ENCODE results near the gene DHRSX.
"Not testable (repeated sequence)": the region's sequence is repeated elsewhere in the genome, so short reads cannot be mapped to it uniquely, and the experiment has no call there.

Gene DHRSX

DNA sequence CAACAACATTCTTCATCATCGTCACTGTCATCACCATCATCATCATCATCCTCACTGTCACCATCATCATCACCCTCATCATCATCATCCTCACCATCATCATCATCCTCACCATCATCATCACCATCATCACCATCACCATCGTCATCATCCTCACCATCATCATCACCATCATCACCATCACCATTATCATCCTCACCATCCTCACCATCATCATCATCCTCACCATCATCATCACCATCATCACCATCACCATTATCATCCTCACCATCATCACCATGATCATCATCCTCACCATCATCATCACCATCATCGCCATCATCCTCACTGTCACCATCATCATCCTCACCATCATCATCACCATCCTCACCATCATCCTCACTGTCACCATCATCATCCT is 18.9 kb upstream of the DHRSX start:
- not testable (repeated sequence) for DNase-seq

DNA sequence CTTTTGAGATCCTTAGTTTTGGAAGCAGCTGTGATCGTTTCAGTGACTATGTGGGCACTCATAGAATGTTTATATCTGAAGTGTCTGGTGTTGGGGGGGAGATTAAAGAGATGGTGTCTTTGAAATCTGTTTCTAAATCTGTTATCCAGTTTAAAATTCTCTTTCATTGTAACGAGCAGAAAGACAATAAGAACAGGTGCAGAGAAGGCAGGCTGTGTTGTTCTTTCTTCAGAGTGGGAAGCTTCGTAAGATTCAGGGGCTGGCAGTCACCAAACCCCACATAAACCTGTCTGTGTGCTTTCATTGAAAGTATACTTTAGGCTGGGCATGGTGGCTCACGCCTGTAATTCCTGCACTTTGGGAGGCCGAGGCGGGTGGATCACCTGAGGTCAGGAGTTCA is 16.3 kb upstream of the DHRSX start:
- no peak for DNase-seq

DNA sequence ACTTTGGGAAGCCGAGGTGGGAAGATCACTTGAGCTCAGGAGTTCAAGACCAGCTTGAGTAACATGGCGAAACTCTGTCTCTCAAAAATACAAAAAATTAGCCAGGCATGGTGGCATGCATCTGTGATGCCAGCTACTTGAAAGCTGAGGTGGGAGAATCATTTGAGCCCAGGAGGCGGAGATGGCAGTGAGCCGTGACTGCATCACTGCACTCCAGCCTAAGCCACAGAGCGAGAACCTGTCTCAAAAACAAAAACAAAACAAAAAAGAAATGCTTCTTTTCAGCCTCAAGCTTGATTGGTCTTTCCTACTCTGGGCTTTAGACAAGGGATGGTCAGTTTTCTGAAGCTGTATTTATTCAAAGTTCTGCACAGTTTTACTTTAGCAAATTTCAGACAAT is 15.8 kb upstream of the DHRSX start:
- no peak for DNase-seq

DNA sequence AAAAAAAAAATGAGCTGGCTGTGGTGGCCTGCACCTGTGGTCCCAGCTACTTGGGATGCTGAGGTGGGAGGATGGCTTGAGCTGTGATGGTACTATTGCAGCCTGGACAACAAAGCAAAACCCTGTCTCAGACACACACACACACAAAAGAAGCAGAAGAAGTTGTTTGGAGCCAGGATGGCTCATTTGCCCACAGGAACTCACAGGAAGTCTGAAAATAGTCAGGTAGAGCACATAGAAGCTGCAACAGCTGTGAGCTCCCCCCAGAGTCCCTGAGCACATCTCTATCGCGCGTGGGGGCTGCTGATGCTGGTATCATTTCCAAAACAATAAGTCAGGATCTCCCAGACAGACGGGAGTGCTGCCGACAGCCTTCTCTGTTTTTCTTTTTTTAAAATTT is 13.4 kb upstream of the DHRSX start:
- no peak for DNase-seq

DNA sequence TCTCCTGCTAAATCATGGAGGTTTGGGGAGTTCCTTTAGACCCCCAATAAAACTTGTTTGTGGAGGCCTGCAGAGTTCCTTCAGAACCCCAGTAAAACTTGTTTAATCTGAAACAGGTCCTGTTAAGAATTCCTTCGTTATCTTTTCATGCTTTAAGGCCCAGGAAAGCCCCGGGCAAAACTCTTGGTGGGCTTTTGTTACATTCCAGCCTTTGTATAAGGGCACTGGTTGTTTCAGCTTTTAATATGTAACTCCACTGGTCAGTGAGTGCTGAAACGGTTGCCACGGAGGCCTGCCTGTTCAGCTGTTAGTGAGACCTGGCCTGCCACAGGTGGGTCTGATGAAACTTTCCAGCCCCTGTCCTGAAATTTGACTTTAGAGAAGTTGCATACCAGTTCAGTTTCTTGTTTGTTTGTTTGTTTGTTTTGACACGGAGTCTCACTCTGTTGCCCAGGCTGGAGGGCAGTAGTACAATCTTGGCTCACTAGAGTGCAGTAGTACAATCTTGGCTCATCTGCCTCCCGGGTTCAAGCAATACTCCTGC is 12.4 kb upstream of the DHRSX start:
- no peak for DNase-seq

DNA sequence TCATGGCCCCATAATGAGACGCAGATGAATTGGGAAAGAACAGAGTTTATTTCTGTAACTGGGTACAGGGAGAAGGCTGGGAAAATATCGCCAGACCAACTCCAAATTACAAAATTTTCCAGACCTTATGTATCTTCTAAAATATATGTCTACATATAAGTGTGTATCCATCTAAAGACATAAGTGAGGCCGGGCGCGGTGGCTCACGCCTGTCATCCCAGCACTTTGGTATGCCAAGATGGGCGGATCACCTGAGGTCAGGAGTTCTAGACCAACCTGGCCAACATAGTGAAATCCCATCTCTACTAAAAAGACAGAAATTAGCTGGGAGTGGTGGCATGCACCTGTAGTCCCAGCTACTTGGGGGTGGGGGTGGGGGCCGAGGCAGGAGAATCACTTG is 11.7 kb upstream of the DHRSX start:
- no peak for DNase-seq

DNA sequence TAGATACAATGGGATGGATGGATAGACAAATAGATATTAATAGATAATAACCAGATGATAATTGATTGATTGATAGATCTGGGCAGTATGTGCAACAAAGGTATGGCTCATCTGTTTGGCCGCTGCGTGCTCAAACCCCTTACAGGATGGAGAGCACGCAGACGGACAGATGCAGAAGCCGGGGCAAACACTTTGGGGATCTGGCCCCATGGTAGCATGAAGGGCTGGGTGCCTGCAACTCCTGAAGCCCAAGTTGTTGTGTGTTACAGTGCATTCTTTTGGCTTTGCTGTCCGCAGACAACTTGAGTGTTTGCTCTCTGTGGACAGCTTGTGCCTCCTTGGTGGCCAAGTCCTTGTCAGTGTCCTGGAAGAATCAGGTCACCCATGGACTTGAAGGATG is 10.6 kb upstream of the DHRSX start:
- DNase-seq, result no peak

DNA sequence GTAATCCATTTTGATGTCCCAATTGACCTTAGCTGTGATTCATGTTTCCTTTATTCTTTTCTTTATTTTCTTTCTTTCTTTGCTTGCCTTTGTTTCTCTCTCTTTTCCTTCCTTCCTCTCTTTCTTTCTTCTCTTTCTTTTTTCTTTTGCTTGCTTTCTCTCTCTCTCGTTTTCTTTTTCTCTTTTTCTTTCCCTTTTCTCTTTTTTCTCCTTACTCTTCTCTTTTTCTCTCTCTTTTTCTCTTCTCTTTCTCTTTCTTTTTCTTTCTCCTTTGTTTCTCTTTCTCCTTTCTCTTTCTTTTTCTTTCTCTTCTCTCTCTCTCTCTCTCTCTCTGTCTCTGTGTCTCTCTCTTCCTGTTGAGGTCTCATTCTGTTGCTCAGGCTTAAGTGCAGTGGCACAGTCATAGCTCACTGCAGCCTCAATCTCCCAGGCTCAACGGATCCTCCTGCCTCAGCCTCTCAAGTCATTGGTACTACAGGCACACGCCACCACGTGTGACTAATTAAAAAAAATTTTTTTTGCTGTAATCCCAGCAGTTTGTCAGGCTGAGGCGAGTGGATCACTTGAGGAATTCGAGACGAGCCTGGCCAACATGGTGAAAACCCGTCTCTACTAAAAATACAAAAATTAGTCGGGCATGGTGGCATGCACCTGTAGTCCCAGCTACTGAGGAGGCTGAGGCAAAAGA is 8.0 kb upstream of the DHRSX start:
- no peak for DNase-seq

DNA sequence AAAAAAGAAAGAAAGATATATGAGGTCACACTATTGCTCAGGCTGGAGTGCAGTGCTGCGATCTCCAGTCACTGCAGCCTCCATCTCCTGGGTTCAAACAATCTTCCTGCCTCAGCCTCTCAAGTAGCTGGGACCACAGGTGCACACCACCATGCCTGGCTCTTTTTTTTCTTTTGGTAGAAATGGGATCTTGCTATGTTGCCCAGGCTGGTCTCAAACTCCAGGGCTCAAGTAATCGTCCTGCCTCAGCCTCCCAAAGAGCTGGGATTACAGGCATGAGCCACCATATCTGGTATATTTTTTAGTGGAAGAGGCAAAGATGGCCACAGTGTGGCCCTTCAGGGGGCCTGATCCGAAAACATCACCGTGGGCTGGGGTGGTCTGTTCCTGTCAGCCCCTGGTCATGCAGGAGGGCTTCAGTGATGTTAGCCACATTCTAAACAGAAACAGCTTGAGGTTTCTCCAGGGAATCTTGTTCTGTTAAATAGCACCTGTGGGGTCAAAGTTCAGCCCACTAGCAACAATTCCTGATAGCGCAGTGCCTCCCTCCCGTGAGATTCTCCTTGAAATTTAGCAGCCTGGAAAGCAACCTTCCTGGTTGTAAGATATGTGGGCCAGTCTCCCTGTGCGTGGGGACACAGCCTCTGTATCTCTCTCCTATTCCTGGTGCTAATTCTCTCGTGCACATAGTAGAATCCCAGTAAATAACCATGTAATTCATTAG is 7.3 kb upstream of the DHRSX start:
- no peak for DNase-seq

DNA sequence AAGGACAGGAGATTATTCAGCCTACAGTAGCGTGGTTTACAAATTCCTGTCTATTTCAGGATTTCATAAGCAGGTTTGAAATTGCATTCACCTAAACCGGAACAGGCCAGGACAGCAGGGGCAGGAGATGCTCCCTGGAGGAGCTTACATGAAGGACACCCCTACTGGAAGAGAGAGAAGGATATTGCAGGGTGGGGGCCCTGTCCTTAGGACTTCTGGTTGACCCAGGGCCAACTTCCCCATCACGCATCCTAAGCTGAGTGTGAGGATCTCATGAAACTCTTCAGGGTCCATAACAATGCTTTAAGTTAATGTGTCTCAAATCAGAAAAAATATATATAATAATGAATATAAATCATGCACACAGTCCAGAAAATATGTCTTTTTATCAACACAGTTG is 6.4 kb upstream of the DHRSX start:
- DNase-seq, result no peak

DNA sequence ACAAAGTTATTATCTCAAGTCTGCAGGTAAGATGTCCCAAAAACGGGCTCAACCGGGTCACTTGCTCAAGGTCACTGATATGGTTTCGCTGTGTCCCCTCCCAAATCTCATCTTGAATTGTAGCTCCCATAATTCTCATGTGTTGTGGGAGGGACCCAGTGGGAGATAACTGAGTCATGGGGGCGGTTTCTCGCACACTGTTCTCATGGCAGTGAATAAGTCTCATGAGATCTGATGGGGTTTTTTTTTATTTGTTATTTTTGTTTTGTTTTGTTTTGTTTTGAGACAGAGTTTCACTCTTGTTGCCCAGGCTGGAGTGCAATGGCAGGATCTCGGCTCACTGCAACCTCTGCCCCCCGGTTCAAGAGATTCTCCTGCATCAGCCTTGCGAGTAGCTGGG is 4.6 kb upstream of the DHRSX start:
- DNase-seq, result not testable (repeated sequence)

DNA sequence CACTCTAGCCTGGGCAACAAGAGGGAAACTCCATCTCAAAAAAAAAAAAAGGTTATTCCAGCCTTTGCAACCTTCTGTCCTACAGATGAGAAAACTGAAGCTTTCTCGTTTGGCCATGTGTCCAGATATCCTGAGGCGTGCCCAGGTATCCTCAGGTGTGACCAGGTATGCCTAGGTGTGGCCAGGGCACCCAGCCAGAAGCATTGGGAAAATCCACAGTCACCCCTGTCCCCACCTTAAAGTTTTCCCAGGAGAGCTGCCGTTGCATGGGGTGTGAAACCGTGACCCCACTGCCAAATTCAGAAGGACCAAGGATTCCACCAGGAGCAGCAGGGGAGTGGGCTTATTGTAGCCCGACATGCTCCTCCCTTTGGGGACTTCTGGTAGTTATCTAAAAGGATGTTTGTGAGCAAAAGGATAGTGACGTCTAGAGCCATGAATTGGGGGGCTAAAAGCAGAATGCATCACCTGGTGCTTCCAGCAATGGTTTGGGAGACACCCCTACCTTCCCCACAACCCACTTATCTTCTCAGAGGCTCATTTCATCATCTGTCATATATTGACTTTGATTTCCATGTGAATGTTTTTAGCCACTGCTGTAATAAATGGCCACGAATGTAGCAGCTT is 4.0 kb upstream of the DHRSX start:
- DNase-seq, result no peak

DNA sequence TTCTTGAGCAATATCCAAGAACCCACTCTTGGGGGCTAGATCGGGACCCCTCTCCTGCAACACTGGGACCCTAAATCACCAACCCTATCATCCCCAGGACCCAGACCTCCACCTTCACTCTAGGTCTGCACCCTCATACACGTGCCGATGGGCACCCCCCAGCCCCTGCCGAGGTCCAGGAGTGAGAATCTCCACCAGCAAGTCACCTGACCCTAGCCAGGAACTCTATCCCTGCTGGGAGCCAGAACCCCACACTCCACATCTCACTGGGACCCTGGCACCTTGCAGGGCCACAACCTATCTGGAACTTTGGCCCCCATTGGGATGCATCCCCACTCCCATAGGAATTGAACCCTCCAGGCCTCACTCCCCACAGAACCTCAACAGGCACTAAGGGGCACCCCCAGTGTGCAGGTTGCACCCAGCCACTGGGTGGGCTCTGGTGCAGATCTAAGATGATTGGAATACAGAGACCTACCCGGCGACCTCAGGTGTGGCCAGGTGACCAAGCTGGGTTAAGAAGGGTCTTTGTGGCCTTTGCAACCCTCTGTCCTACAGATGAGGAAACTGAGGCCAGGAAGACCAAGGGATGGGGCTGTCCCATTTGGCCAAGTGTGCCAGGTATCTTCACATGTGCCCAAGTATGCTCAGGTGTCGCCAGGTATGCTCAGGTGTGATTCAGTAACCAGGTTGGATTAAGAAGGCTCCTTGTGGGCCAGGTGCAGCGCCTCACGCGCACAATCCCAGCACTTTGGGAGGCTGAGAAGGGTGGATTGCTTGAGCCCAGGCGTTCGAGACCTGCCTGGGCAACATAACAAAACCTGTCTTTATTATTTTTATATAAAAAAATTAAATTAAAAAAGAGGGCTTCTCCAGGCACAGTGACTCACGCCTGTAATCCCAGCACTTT is 3.1 kb upstream of the DHRSX start:
- no peak for DNase-seq

DNA sequence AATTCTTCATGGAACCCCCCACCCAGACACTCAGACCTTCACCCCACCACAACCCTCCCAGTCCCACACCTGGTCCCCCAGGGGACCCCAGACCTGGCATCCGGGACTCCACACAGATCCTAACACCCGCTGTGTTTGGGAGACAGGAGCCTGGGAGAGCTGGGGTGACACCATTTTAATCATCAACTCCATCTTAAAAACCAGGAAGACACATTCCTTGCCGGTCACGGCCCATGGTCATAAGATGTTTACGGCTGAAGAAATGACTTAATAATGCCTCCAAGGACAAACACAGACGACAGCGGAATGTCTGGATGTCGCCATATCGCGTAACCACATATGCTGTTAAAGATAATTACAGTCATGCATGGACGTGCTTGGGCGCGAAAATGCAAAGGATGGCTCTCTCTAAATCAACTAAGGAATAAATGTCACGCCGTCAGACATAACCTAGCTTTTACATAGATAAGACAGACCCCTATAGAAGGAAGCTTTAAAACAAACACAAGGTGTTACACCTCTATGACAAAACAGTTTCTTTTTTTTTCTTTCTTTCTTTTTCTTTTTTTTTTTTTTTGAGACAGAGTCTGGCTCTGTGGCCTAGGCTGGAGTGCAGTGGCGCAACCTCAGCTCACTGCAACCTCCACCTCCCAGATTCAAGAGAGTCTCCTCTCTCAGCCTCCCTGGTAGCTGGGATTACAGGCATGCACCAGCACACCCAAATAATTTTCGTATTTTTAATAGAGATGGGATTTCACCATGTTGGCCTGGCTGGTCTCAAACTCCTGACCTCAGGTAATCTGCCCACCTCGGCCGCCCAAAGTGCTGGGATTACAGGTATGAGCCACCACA is 2.1 kb upstream of the DHRSX start:
- no peak for DNase-seq

DNA sequence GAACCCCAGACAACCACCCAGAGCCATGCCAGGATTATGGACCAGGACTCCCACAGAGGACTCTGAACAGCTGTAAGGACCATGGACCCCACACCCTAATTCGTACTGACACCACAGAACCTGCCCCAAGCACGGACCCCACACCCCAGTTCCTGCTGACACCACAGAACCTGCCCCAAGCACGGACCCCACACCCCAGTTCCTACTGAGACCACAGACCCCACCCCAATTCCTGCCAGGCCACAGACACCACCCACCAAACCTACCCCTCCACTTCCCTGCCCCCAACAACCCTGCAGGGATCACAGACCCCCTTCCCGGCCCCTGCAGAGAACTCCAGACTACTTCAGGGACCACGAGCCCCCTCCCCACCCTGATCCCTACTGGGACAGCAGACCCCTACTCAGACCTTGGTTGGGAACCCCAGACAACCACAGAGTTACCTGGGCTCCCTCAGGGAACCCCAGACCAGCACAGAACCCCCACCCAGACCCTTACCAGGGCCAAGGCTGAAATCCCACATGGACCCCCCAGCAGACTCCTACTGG is 1.4 kb upstream of the DHRSX start:
- no peak for DNase-seq

DNA sequence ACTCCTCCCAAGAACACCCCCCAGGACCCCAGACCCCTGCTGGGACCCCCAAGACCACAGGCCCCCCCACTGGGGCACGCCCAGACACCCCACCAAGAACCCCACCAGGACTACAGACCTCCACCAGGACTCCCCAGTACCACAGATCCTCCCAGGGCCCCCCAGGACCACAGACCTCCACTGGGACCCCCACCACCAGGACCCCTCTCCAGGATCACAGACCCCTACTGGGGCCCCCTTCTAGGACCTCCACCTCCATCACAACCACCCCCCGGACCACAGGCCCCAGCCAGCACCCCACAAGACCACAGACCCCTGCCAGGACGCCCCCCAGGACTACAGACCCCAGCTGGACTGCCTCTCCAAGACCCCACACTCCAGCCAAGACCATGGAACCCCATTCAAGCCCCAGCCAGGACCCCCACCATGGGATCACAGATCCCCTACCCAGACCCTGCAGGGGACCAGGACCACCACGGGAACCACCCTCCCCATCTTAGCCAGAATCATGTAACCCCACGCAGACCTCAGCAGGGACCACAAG is 855 bp upstream of the DHRSX start:
- no peak for DNase-seq

DNA sequence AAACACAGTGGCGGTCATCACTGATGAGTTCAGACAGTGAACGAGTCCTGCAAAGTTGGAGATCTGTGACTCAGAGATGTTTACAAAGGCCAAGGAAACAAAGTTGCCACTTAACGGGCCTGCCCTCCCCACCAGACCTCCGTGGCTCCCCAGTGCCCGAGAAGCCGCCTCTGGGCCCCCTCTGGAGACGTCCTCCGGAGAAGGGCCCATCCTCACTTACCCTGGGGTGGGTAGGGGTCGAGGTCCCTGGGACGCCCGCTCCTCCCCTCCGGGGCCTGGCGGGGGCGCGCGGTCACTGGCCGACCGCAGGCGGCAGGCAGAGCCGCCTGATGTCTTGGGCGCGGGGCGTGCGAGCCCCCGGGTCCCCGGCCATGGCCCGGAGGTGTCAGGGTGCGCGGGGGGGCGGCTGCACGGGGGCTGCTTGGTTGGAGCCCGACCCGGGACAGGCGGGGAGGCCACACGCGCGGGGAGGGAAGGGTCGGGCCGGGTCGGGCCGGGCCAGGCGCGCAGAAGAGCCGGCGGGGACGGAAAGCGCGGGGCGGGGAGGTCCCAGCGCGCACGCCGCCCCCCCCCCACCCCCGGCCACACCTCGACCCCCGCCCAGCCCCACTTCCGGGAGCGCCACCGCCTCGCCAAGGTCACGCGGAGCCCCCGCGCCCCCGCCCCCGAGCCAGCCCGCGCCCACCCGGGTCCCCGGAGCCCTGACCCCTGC is 529 bp downstream of the DHRSX start:
- DNase-seq, result peak; percentile 74

DNA sequence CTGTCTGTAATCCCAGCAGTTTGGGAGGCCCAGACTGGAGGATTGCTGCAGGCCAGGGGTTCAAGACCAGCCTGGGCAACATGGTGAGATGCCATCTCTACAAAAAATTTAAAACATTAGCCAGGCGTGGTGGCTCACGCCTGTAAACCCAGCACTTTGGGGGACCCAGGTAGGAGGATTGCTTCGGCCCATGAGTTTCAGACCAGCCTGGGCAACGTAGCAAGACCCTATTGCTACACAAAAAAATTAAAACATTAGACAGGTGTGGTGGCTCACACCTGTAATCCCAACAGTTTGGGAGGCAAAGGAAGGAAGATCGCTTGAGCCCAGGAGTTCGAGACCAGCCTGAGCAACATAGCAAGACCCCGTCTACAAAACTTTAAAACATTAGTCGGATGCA is 1.3 kb downstream of the DHRSX start:
- no peak for DNase-seq

DNA sequence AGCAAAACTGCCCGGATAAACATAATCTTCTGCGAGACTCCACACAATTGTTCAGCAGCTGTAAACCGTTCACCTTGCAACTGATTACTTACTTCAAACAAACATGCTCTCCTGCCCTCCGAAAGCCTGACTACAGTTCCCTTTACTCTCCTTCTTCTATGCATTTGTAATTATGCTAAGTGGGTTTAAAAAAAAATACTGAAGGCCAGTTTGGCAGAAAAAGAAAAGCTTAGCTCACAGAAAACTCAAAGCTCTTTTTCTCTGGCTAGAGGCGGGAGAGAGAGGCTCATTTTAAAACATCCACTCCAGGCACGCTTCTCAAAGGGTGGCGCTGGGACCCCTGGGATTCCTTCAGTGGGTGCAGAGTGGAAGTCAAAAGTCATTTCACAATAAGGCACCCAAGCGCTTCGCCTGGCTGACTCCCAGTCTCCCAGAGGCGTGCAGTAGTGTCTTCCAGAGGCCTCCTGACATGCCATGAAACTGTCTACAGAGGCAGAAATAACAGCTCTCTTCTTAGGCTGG is 1.9 kb downstream of the DHRSX start:
- peak; percentile 49 for DNase-seq
